ENCODE data around the gene CSPG4. TPM values are rescaled to one million over a fixed set of nuclear protein-coding genes. Genes with fewer than 3 reads are reported as not detected.
"Not testable (repeated sequence)": the region's sequence is repeated elsewhere in the genome, so short reads cannot be mapped to it uniquely, and the experiment has no call there.

CSPG4 gene
- total RNA-seq, 1 experiment from 2014 or later, result 0.20 TPM

GRCh38 chr15:75686212-75686642 is 26.4 kb downstream of the CSPG4 start:
- intact Hi-C loops (cut with micrococcal nuclease; ENCODE audit: unreplicated experiment); BruUV-seq (replicated peaks); H3K4me1 Mint-ChIP-seq (ENCODE audit: low read depth, unreplicated experiment); H3K27me3 ChIP-seq (replicated peaks; ENCODE audit: control insufficient read depth, insufficient read depth, low read length); H3K36me3 ChIP-seq (ENCODE audit: control insufficient read depth, insufficient read depth, low read length); H3K9me3 ChIP-seq; H3K4me3 Mint-ChIP-seq (ENCODE audit: unreplicated experiment); H3K27ac Mint-ChIP-seq (ENCODE audit: unreplicated experiment); H3K9me3 Mint-ChIP-seq (ENCODE audit: unreplicated experiment); H3K4me1 ChIP-seq; H3K4me3 ChIP-seq (ENCODE audit: low read depth, low read length); H3K27me3 Mint-ChIP-seq (ENCODE audit: insufficient read depth, unreplicated experiment); H3K36me3 Mint-ChIP-seq (ENCODE audit: insufficient read depth, unreplicated experiment): not testable (repeated sequence)
- DNase-seq, result peak; percentile 80 to 90
- ChIA-PET POLR2A (interaction anchor here (0.5 kb wide), 1 partner anchor 628 kb away, joined by 5 read pairs; no protein-coding TSS in a partner anchor), CTCF (interaction anchor here (0.6 to 1.0 kb wide), 18 partner anchors 8 to 358 kb away, joined by 3 to 14 read pairs (median 4); partner anchors contain the start of genes IMP3, SNUPN and SNX33)
- peak; percentile 48 to 67 for TF ChIP-seq CTCF (IDR thresholded peaks at IDR 0.05; ENCODE audit: insufficient read depth in 1 of 2, low read depth in 1 of 2, low read length in 1 of 2, severe bottlenecking in 1 of 2, unreplicated experiment in 1 of 2)

DNA sequence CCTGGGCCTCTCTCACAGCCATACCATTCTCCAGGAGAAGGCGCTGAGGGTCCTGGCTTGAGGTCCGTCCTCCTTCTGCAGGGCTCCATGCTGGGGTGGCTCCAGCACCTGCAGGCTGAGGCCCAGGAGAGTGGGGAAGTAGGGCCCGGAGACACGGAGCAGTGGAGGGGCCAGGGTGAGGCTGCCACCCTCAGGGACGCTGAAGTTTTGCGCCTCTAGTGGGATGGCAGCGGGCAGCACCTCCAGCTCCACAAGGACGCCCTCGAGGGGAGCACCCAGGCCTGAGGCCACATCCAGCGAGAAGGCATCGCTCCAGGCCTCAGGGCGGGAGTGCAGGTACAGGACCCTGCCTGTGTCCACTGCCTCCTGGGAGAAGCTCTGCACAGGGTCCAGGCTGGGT is 27.5 kb downstream of the CSPG4 start:
- POLR2A ChIA-PET, result no interaction called here
- H3K4me1 ChIP-seq, result 0 out of 2 replicates have a peak, but pooled peaks cover 3% of the 10 kb centered on the region
- DNase-seq, result no peak
- H3K4me3 Mint-ChIP-seq (ENCODE audit: unreplicated experiment), result no peak overlapping the region
- TF ChIP-seq CTCF (IDR thresholded peaks at IDR 0.05; ENCODE audit: insufficient read depth in 1 of 2, low read depth in 1 of 2, low read length in 1 of 2, severe bottlenecking in 1 of 2, unreplicated experiment in 1 of 2), result no peak
- H3K9me3 Mint-ChIP-seq (ENCODE audit: unreplicated experiment), result no peaks in the 10 kb centered on the region
- CTCF ChIA-PET, result interaction anchor here (0.6 to 0.9 kb wide), 2 partner anchors 233 to 317 kb away, joined by 3 read pairs; partner anchors contain the start of gene SIN3A
- peaks cover 5% of the 10 kb centered on the region for H3K4me1 Mint-ChIP-seq (ENCODE audit: low read depth, unreplicated experiment)
- H3K27me3 ChIP-seq (replicated peaks; ENCODE audit: control insufficient read depth, insufficient read depth, low read length), result no peaks in the 10 kb centered on the region
- no peak overlapping the region for H3K4me3 ChIP-seq (ENCODE audit: low read depth, low read length)
- no TSS peak for BruUV-seq (replicated peaks)
- no peaks in the 10 kb centered on the region for H3K27me3 Mint-ChIP-seq (ENCODE audit: insufficient read depth, unreplicated experiment)
- H3K36me3 ChIP-seq (ENCODE audit: control insufficient read depth, insufficient read depth, low read length), result no peaks in the 10 kb centered on the region
- H3K36me3 Mint-ChIP-seq (ENCODE audit: insufficient read depth, unreplicated experiment), result peaks cover 6% of the 10 kb centered on the region
- intact Hi-C loops (cut with micrococcal nuclease; ENCODE audit: unreplicated experiment), result no loop called here
- no peak overlapping the region for H3K27ac Mint-ChIP-seq (ENCODE audit: unreplicated experiment)
- H3K9me3 ChIP-seq, result no peaks in the 10 kb centered on the region

GRCh38 chr15:75684648-75685047 is 28.0 kb downstream of the CSPG4 start:
- Mint-ChIP-seq H3K27ac (ENCODE audit: unreplicated experiment) (no peak overlapping the region), H3K27me3 (ENCODE audit: insufficient read depth, unreplicated experiment) (no peaks in the 10 kb centered on the region), H3K4me3 (ENCODE audit: unreplicated experiment) (no peak overlapping the region), H3K36me3 (ENCODE audit: insufficient read depth, unreplicated experiment) (peaks cover 6% of the 10 kb centered on the region), H3K9me3 (ENCODE audit: unreplicated experiment) (no peaks in the 10 kb centered on the region), H3K4me1 (ENCODE audit: low read depth, unreplicated experiment) (peaks cover 7% of the 10 kb centered on the region)
- Histone ChIP-seq H3K4me3 (ENCODE audit: low read depth, low read length) (no peak overlapping the region), H3K27me3 (replicated peaks; ENCODE audit: control insufficient read depth, insufficient read depth, low read length) (no peaks in the 10 kb centered on the region), H3K9me3 (no peaks in the 10 kb centered on the region), H3K4me1 (0 out of 2 replicates have a peak, but pooled peaks cover 6% of the 10 kb centered on the region), H3K36me3 (ENCODE audit: control insufficient read depth, insufficient read depth, low read length) (no peaks in the 10 kb centered on the region)
- POLR2A ChIA-PET, result no interaction called here
- CTCF ChIA-PET, result interaction anchor here (0.6 to 0.9 kb wide), 4 partner anchors 22 to 317 kb away, joined by 3 to 5 read pairs (median 4); partner anchors contain the start of gene SIN3A
- DNase-seq, result peak; percentile 37 to 51
- TF ChIP-seq CTCF (IDR thresholded peaks at IDR 0.05; ENCODE audit: insufficient read depth in 1 of 2, low read depth in 1 of 2, low read length in 1 of 2, severe bottlenecking in 1 of 2, unreplicated experiment in 1 of 2), result no peak
- no TSS peak for BruUV-seq (replicated peaks)
- intact Hi-C loops (cut with micrococcal nuclease; ENCODE audit: unreplicated experiment), result loop anchor here (1.0 kb wide), 1 partner anchor 118 kb away; no protein-coding TSS in a partner anchor
